HG02623 (cell line): ENCODE measurements around the gene CDH4.

ENCODE experiments used
- ATAC-seq: cut with Tn5 transposase; IDR thresholded peaks from one replicate; pipeline ENCODE4 v1.9.1; 2021; ENCODE audit warnings: moderate library complexity; ENCODE audit not compliant: unreplicated experiment

The CDH4 gene

DNA sequence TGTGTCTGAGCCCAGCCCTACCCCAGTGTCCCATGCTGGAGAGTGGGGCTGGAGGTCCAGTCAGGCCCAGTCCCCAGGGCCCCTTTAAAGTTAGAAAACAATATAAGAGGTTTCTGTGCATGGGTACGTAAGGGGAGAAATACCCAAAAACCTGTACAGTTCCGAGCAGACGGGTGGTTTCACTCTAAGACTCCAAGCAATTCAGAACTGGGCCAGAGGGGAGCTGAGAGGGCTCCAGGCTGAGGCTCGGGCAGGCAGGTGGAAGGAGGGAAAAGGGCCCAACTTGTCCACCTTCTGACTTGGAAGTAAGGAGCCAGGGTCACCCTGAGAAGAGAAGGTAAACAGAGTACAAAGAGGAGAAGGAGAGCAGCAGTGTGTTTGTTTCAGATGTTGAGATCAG is 296.0 kb downstream of the CDH4 start:
- no peak for ATAC-seq

GRCh38 chr20:61549865-61550264 is 297.8 kb downstream of the CDH4 start:
- no peak for ATAC-seq

GRCh38 chr20:61551401-61551800 is 299.3 kb downstream of the CDH4 start:
- no peak for ATAC-seq

GRCh38 chr20:61554617-61555016 is 302.6 kb downstream of the CDH4 start:
- no peak for ATAC-seq

- ATAC-seq, result no peak
These were observed 303.5 kb downstream of the CDH4 start for GRCh38 chr20:61555566-61555965.

GRCh38 chr20:61556111-61556510 is 304.1 kb downstream of the CDH4 start:
- no peak for ATAC-seq

DNA sequence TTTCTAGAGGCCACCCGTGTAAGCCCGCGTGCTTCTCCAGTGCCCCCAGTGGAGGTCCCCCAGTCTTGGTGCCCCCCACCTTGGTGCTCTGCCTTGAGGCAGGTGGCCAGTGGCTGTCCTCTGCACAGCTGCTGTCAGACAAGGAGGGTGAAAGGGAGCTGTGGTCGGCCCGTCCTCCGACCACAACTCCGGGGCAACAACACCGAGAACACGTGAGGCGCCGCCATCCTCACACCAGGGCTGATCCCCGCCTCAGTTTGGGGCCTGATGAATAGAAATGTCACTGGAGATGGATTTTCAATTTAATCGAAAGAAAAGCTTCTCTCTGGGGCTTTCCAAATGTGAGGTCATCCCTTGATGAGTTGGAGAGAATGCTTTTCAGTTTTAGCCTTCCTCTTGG is 304.6 kb downstream of the CDH4 start:
- no peak for ATAC-seq

GRCh38 chr20:61557621-61558020 is 305.6 kb downstream of the CDH4 start:
- no peak for ATAC-seq

- no peak for ATAC-seq
These were observed 306.7 kb downstream of the CDH4 start for GRCh38 chr20:61558726-61559125.

DNA sequence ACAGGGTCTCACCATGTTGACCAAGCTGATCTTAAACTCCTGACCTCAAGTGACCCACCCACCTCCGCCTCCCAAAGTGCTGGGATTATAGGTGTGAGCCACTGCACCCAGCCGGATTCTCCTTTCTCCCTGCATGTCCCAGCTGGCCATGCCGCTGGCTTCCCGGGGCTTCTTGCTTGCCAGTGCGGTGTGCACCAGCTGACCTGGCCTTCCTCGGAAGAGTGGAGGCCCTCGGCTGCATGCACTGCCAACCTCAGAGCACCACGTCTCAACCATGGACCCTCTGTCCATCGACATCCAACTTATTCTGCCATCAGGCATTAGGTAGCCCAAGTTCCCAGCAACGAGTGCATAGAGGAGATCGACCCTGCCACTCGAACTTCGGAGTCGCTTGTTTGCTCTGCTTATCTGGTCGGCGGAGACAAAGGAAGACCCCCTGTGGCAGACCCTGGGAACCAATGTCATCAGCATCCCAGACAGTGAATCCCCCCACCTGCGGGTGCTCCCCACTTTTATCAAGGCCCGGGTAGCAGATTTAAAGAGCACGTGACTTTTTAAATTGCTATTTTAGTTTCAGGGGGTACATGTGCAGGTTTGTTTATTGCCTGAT is 307.8 kb downstream of the CDH4 start:
- no peak for ATAC-seq

- ATAC-seq, result no peak
These were observed 308.3 kb downstream of the CDH4 start for GRCh38 chr20:61560361-61560853.

GRCh38 chr20:61561111-61561830 is 309.2 kb downstream of the CDH4 start:
- ATAC-seq, result no peak

DNA sequence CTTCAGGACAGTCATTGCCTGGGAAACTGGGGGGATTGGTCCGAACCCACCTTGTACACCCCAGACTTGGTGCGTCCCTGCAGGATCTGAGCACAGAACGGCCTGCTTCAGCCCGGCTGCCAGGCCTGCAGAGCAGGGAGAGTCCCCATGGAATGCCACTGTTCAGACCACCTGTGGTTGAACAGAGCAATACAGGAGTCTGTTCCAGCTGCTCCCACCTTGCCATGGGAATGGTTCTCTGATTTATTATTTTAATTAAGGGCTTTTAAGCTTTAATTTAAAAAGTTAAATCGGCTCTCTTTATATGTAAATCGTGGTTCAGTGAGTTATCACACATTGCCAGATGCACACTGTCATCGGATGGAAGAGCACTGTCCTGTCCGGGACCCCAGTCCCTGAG is 310.4 kb downstream of the CDH4 start:
- ATAC-seq, result no peak

DNA sequence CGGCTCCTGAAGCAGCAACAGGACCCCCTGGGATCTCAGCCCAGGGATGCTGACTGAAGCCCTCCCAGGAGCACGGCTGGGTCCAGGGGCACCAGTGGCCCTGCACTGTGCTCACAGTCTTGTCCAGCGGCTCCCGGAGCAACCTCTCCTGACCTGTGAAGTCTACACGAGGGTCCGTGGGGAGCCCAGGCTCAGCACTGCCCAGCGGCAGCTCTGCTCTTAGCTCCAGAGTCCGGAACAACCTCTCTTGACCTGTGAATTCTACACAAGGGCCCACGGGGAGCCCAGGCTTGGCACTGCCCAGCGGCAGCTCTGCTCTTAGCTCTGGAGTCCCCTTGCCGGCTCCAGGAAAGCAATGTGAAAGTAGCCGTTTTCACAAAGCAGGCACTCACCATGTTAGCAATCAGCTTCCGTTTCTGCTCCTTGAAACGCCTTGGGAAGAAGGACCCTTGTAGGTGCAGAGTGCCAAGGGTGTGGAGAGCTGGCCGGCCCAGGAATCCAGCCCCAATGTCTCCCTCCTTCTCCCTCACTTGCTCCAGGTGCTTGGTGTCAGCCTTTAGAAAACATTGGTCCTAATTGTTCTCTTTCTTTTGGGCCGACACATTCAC is 310.9 kb downstream of the CDH4 start:
- ATAC-seq, result no peak

DNA sequence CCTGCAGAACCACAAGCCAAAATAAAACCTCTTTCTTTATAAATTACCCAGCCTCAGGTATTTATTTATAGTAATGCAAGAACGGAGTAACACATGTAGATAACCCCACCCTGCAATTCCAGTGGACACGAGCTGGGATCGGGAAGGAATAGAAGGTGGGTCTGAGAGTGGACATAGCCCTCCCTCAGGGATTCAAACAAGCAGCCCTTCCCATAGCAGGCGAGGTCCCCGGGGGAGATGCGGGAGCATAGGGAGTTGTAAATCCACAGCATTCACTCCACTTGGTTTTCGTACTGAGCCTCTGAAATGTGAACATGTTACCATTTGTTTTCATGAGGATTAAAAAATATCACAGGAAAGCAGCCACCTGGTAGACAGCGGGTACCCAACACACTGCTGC is 312.6 kb downstream of the CDH4 start:
- ATAC-seq, result no peak

DNA sequence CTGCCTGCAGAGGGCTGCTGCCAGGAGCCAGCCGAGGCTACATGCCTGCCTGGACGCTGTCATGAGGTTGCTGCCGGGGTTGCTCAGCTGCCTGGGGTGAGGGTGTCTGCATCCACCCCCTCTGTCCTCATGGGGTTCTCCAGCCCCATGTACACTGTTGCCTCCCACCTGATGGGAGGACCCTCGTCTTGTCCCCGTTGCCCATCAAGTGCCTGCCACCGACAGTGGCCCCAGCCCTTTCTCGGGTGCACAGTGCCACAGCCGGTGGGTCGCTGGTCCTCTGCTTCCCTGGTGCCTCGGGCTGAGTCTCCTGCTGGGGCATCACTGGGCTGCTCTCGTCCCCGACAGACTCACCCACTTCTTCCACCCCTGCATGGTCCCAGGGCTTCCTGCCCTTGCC is 313.7 kb downstream of the CDH4 start:
- no peak for ATAC-seq

- no peak for ATAC-seq
These were observed 314.6 kb downstream of the CDH4 start for GRCh38 chr20:61566691-61567090.

DNA sequence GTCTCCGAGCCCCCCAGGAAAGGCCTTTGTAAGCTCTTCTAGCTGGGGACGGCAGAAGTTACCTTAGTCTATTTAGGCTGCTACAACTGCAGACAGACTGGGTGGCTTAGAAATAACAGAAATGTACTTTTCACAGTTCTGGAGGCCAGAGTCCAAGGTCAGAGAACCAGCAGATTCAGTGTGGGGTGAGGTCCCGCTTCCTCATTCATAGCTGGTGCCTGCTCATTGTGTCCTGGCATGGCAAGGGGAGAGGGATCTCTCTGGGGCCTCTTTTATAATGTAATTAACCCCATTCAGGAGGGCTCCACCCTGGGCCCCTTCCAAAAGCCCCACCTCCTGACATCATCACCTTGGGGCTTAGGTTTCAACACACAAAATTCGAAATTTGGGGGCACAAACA is 315.1 kb downstream of the CDH4 start:
- no peak for ATAC-seq

GRCh38 chr20:61569825-61570224 is 317.8 kb downstream of the CDH4 start:
- ATAC-seq, result no peak

- no peak for ATAC-seq
These were observed 318.7 kb downstream of the CDH4 start for GRCh38 chr20:61570646-61571195.

DNA sequence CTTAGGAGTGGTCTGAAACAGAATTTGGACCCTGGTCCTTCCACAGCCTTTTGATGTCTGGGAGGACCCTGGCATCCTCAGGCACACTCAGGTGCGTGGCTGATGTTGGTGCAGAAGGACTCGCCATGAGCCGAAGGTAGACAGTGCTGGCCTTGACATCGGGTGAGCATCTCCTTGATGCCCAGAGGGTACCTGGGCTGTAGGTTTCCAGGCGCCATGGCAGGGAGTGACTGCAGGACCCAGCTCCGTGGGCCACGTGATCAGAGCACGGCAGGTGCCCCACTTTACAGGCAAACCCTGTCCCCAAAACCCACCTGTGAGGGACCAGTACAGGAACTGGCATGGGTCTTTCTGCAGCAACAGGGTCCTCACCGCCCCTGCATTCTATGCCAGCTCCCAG is 319.2 kb downstream of the CDH4 start:
- ATAC-seq, result no peak
